Naive thymus-derived CD8-positive, alpha-beta T cell (primary cell): ENCODE results near the gene MYO5A. TPM values are rescaled to one million over a fixed set of nuclear protein-coding genes. Genes with fewer than 3 reads are reported as not detected.

Experiments
- ATAC-seq, 2 donors: fragments of 150-1000 bp; cut with Tn5 transposase in 1 of 2; sonication (Bioruptor Pico), chemical (Tn5 transposase) in 1 of 2; 1 replicate in 1 of 2; 2 replicates in 1 of 2; pipeline ENCODE4 v1.10.0; 2021; ENCODE audit warnings: mild to moderate bottlenecking in 2 of 2, moderate library complexity in 2 of 2
- POLR2A ChIA-PET: fragments of 350-600 bp; sonication (Branson Sonifier 250); formaldehyde crosslinking; loops from one replicate; lab custom pipeline; 2021; ENCODE audit warnings: antibody characterized with exemption; lab: Charles Lee
- DNase-seq, 10 donors: peaks; one replicate each; pipeline versions ENCODE4 v3.0.0 to v3.0.0-alpha.2; 2020 to 2022
- H3K27ac Mint-ChIP-seq, 10 donors: one replicate each; pipeline ENCODE4 v1.8.0; 2020 to 2022; ENCODE audit warnings: mild to moderate bottlenecking in 10 of 10, mixed read lengths in 10 of 10, moderate library complexity in 4 of 10, inconsistent platforms in 1 of 10
- H3K27me3 Mint-ChIP-seq, 5 donors: one replicate each; pipeline ENCODE4 v1.8.0; 2021 to 2022; ENCODE audit warnings: mixed read lengths in 5 of 5
- H3K36me3 Mint-ChIP-seq, 3 donors: one replicate each; pipeline ENCODE4 v1.8.0; 2020 to 2022; ENCODE audit warnings: mixed read lengths in 3 of 3, mild to moderate bottlenecking in 2 of 3, inconsistent platforms in 1 of 3
- H3K4me1 Mint-ChIP-seq, 4 donors: one replicate each; pipeline ENCODE4 v1.8.0; 2021 to 2022; ENCODE audit warnings: mixed read lengths in 4 of 4
- H3K4me3 Mint-ChIP-seq, 10 donors: one replicate each; pipeline ENCODE4 v1.8.0; 2020 to 2022; ENCODE audit warnings: mild to moderate bottlenecking in 10 of 10, mixed read lengths in 10 of 10, moderate library complexity in 6 of 10, inconsistent platforms in 1 of 10
- H3K9me3 Mint-ChIP-seq, 9 donors: one replicate each; pipeline ENCODE4 v1.8.0; 2020 to 2022; ENCODE audit warnings: mixed read lengths in 9 of 9, mild to moderate bottlenecking in 3 of 9, inconsistent platforms in 1 of 9, moderate library complexity in 1 of 9
- polyA plus RNA-seq, 3 donors: library from polyadenylated mRNA; unstranded; fragments of 300-500 nt; fragmentation: Illumina TruSeq; gene quantifications; one replicate each; pipeline ENCODE4 v1.2.3, GENCODE V29; 2021
- total RNA-seq, 8 experiments: library from RNA in 2 of 8; stranded (reverse) in 2 of 8; gene quantifications; one replicate each; pipeline ENCODE4 v1.2.3 and lab custom pipeline; 2021 to 2026

MYO5A gene
- total and polyA plus RNA-seq, 5 experiments from 2014 or later, result 2.3 to 23.2 (median 5.6) TPM

- POLR2A ChIA-PET, result no interaction called here
- Mint-ChIP-seq H3K27ac (peak overlapping the region in 2 of 10 donors; percentile 11 to 25), H3K27me3 (no peaks in the 10 kb centered on the region), H3K4me3 (no peak overlapping the region), H3K36me3 (peaks cover 0 to 58% (median 7%) of the 10 kb centered on the region in 3 donors), H3K9me3 (no peaks in the 10 kb centered on the region), H3K4me1 (no peaks in the 10 kb centered on the region)
- DNase-seq, result no peak
- no peak for ATAC-seq
These were observed 189.8 kb downstream of the MYO5A start for GRCh38 chr15:52338891-52339290.

- no peaks in the 10 kb centered on the region for H3K9me3 Mint-ChIP-seq
- H3K27ac Mint-ChIP-seq, result peak overlapping the region in 1 of 10 donors; percentile 7
- peaks cover 0 to 56% (median 5%) of the 10 kb centered on the region in 3 donors for H3K36me3 Mint-ChIP-seq
- DNase-seq, result no peak
- POLR2A ChIA-PET, result no interaction called here
- no peak for ATAC-seq
- H3K4me3 Mint-ChIP-seq, result no peak overlapping the region
- H3K4me1 Mint-ChIP-seq, result no peaks in the 10 kb centered on the region
- H3K27me3 Mint-ChIP-seq, result no peaks in the 10 kb centered on the region
These were observed 190.6 kb downstream of the MYO5A start for GRCh38 chr15:52338058-52338457.

DNA sequence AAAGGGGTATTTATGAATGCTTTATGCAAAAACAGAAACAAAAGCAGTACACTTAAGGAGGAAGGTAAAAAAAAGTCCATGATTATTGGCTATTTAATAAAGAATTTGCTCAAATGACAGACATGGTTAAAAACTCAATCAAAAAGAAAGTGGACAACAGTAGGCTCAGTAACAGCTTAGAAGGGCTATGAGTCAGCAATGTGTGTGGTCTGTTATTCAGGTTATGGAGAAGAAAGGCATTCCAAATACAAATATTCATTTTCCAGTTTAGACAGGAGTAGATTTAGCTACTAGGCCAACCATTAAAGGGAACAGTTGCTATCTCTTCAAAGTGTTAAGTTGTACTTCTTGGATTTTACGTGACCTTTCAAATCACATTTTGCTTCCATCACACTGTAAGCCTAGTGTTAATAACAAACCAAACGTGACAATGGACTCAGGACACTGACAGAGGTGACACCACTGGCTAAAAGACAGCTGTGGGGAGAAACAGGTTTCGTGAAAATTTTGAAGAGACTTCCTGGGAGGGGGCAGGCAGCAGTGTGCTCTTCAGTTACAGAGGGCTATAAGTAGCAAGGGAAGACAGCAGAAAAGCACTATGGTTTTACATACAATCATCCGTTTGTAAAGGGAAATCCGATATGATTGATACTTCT lies 191.4 kb downstream of the MYO5A start:
- POLR2A ChIA-PET, result no interaction called here

DNA sequence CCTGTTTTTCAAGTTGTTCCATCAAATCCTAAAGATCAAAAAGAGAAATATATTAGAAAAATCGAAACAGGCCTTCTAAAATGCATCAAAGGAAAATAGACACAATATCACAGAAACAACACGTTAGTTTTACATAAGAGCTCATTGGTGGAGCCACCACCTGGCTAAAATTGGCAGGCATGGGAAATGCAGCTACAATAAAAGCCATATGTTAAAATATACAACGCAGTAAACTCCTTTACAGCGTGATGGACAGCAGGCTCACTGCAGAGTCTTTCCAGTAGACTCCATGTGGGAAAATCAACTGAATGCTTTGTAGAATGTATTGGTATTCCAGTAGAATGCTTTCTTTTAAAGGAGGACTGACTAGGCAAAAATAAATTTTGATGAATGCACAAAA lies 192.2 kb downstream of the MYO5A start:
- no peaks in the 10 kb centered on the region for H3K27me3 Mint-ChIP-seq
- no peak overlapping the region for H3K4me3 Mint-ChIP-seq
- H3K27ac Mint-ChIP-seq, result peak overlapping the region in 2 of 10 donors; percentile 4 to 53
- H3K36me3 Mint-ChIP-seq, result peaks cover 0 to 43% (median 4%) of the 10 kb centered on the region in 3 donors
- no peaks in the 10 kb centered on the region for H3K9me3 Mint-ChIP-seq
- ATAC-seq, result no peak
- POLR2A ChIA-PET, result interaction anchor here (0.7 kb wide), 1 partner anchor 93 kb away, joined by 4 read pairs; no protein-coding TSS in a partner anchor
- H3K4me1 Mint-ChIP-seq, result peaks cover 4 to 12% (median 6%) of the 10 kb centered on the region in 4 donors
- no peak for DNase-seq

More for the DNA sequence above, 191.4 kb downstream of the MYO5A start:
- no peak overlapping the region for H3K4me3 Mint-ChIP-seq
- peaks cover 0 to 4% (median under 1%) of the 10 kb centered on the region in 4 donors for H3K4me1 Mint-ChIP-seq
- H3K36me3 Mint-ChIP-seq, result peaks cover 0 to 48% (median 4%) of the 10 kb centered on the region in 3 donors
- no peaks in the 10 kb centered on the region for H3K27me3 Mint-ChIP-seq
- H3K27ac Mint-ChIP-seq, result peak overlapping the region in 6 of 10 donors; percentile 1 to 69 (median 60)
- H3K9me3 Mint-ChIP-seq, result no peaks in the 10 kb centered on the region
- ATAC-seq (no peak), DNase-seq (no peak)

DNA sequence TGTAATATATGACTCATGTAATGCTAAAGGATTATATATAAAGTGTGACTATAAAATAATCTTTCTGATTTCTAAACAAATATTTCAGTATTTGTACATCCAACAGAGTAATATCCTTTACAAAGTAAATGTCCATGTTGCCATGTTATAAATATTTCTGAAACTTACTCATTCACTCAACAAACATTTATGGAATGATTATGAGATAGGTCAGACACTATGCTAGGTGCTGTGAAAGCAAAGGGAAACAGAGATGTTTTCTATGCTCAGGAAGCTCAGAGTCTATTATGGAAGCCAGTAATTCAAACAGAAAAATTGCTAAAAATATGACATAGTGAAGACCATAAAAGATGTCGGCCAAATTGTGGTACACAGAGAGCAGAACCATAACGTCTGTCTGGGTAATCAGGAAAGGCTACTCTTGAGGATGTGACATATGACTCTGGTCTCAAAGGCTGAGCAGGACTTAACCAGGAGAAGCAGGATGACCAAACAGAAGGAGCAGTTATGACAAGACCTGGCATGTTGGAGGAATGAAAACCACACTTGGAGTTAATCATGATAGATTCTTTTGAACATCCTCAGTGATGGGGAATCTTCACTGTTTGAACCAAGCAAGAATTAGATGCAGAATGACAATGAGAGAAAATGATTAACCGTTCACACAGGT lies 194.1 kb downstream of the MYO5A start:
- Mint-ChIP-seq H3K4me1 (peaks cover 8 to 16% (median 12%) of the 10 kb centered on the region in 4 donors), H3K27ac (peak overlapping the region in 2 of 10 donors; percentile 0 to 60), H3K27me3 (no peaks in the 10 kb centered on the region), H3K4me3 (no peak overlapping the region), H3K36me3 (peaks cover 0 to 39% (median 5%) of the 10 kb centered on the region in 3 donors), H3K9me3 (no peaks in the 10 kb centered on the region)
- no peak for DNase-seq
- POLR2A ChIA-PET, result no interaction called here
- no peak for ATAC-seq

DNA sequence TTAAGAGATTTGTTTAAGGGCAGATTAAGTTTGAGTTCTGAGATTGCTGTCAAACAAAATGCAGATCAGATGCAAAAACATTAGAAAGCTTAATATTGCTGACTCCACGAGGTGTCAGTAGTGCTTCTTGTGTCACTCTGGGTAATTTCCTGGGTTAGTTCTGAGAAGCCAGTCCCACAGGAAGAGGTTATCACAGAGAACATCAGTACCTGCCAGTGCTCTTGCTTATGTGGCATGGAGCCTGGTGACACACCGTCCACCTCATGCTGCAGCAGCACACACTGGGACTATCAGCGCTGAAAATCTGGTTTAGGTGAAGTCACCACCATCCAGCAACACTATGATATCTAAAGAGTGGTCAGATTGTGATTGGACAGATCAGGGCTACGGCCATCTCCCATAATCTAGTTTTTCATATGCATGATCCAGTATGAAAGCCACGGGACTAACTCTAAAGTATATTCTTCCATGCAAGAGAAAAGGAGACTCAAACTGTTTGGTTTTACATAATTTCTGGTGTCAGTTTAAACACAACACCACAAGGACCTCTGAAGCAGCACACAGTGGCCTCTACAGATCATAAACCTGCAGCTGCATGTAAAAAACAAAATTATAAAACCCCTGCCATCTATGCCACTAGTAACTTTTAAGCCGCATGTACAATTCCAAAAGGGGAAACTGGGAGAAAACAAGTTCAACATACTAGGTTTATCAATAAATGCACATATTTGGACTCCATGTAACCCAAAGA lies 197.0 kb downstream of the MYO5A start:
- DNase-seq (peak in 9 of 10 donors; percentile 13 to 74 (median 40)), ATAC-seq (peak; percentile 99)
- H3K27me3 Mint-ChIP-seq, result no peaks in the 10 kb centered on the region
- peaks cover 7 to 49% (median 18%) of the 10 kb centered on the region in 3 donors for H3K36me3 Mint-ChIP-seq
- POLR2A ChIA-PET, result interaction anchor here (0.7 to 1.5 kb wide), 2 partner anchors 400 to 404 kb away, joined by 5 to 6 read pairs; no protein-coding TSS in a partner anchor
- H3K4me1 Mint-ChIP-seq, result peaks cover 8 to 16% (median 12%) of the 10 kb centered on the region in 4 donors
- peak overlapping the region in 8 of 10 donors; percentile 30 to 51 (median 38) for H3K4me3 Mint-ChIP-seq
- H3K27ac Mint-ChIP-seq, result peak overlapping the region in 9 of 10 donors; percentile 14 to 88 (median 70)
- H3K9me3 Mint-ChIP-seq, result no peaks in the 10 kb centered on the region

DNA sequence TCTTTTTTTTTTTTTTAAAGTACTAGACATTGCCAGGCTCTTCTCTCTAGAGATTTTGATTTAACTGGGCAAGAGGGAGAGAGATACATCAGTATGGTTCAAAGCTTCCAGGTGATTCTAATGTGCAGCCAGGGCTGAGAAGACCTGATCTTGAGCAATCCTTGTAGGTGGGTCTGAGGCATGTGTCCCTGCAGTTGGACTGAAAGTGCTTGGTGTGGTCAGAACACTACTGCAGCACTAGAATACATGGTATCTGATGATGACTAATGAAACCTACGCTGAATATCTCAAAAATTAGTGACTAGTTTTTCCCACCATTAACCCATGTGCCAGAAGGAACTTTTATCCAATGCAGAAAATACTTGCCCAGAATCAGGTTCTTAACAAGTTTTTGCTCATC lies 198.7 kb downstream of the MYO5A start:
- Mint-ChIP-seq H3K27ac (no peak overlapping the region), H3K4me1 (peaks cover 8 to 16% (median 12%) of the 10 kb centered on the region in 4 donors), H3K27me3 (no peaks in the 10 kb centered on the region), H3K4me3 (no peak overlapping the region), H3K36me3 (peaks cover 7 to 53% (median 25%) of the 10 kb centered on the region in 3 donors), H3K9me3 (no peaks in the 10 kb centered on the region)
- no peak for ATAC-seq
- no peak for DNase-seq
- POLR2A ChIA-PET, result no interaction called here

- Mint-ChIP-seq H3K36me3 (peaks cover 7 to 54% (median 29%) of the 10 kb centered on the region in 3 donors), H3K27me3 (no peaks in the 10 kb centered on the region), H3K27ac (no peak overlapping the region), H3K9me3 (no peaks in the 10 kb centered on the region), H3K4me1 (peaks cover 8 to 16% (median 12%) of the 10 kb centered on the region in 4 donors), H3K4me3 (no peak overlapping the region)
- POLR2A ChIA-PET, result no interaction called here
- ATAC-seq (no peak), DNase-seq (no peak)
These were observed 199.5 kb downstream of the MYO5A start for GRCh38 chr15:52329150-52329549.

- Mint-ChIP-seq H3K36me3 (peaks cover 7 to 59% (median 32%) of the 10 kb centered on the region in 3 donors), H3K4me1 (peaks cover 8 to 16% (median 12%) of the 10 kb centered on the region in 4 donors), H3K27ac (peak overlapping the region in 1 of 10 donors; percentile 18), H3K4me3 (no peak overlapping the region), H3K9me3 (no peaks in the 10 kb centered on the region), H3K27me3 (no peaks in the 10 kb centered on the region)
- ATAC-seq (no peak), DNase-seq (no peak)
- POLR2A ChIA-PET, result no interaction called here
These were observed 200.0 kb downstream of the MYO5A start for GRCh38 chr15:52328680-52329079.

- Mint-ChIP-seq H3K4me1 (peaks cover 7 to 8% (median 7%) of the 10 kb centered on the region in 4 donors), H3K4me3 (no peak overlapping the region), H3K9me3 (no peaks in the 10 kb centered on the region), H3K27ac (peak overlapping the region in 1 of 10 donors; percentile 72), H3K36me3 (peaks cover 7 to 74% (median 37%) of the 10 kb centered on the region in 3 donors), H3K27me3 (no peaks in the 10 kb centered on the region)
- POLR2A ChIA-PET, result no interaction called here
- DNase-seq, result no peak
- no peak for ATAC-seq
These were observed 201.9 kb downstream of the MYO5A start for GRCh38 chr15:52326756-52327155.

DNA sequence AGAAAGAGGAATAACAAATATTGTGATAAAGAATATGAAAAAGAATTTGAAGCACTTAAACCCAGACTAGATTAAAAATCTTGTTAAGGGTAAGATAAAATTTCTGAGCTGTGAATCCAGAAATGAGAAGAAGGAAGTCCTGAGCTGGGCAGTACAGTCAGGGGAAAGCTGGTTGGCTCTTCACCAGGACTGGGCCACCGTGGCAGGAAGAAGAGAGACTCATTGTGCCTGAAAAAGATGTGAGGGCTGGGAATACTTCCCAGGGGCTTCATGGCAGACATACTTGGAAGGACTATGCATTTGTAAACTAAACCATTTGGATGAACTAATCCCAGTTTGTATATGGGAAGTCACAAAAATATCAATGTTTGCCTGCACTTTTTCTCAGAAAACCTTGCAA lies 204.6 kb downstream of the MYO5A start:
- H3K27me3 Mint-ChIP-seq, result no peaks in the 10 kb centered on the region
- no peak overlapping the region for H3K4me3 Mint-ChIP-seq
- POLR2A ChIA-PET, result no interaction called here
- H3K9me3 Mint-ChIP-seq, result no peaks in the 10 kb centered on the region
- H3K4me1 Mint-ChIP-seq, result no peaks in the 10 kb centered on the region
- ATAC-seq, result no peak
- DNase-seq, result no peak
- peak overlapping the region in 1 of 10 donors; percentile 69 for H3K27ac Mint-ChIP-seq
- H3K36me3 Mint-ChIP-seq, result peaks cover 7 to 86% (median 48%) of the 10 kb centered on the region in 3 donors

DNA sequence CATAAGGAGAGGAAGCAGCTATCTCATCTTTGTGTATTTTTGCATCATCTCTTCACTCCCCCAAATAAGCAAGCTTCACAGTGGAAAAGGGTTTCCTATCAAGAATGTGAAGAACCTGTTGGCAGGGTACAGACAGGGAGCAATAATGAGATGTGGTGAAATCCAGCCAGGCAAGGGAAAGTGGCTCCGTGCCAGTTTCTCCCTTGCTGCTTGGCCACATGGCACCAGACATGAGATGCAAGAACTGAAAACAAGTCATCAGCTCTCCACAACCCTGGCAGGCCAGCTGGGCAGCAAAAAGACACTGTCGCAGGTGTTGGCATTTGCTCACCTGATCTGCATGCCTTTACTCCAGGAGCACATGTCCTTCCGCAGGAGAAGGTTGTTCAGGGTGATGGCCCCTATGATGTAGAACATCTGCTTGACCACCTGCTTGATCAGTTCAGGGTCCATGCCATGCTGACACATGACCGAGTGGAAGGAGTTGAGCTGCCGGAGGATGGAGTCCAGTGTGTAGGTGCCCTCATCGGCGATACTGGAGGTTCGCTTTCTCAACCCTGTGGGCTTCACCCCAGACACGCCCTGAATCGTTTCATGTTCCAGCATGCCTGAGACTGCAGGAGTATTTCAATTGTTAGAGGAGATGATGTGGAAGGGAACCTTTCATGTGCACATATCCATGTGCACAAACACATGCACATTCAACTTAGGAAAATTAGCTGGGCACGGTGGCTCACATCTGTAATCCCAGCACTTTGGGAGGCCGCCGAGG lies 209.8 kb downstream of the MYO5A start:
- no peaks in the 10 kb centered on the region for H3K4me1 Mint-ChIP-seq
- POLR2A ChIA-PET, result no interaction called here
- H3K27ac Mint-ChIP-seq, result peak overlapping the region in 1 of 10 donors; percentile 13
- H3K9me3 Mint-ChIP-seq, result no peaks in the 10 kb centered on the region
- ATAC-seq, result no peak
- no peak overlapping the region for H3K4me3 Mint-ChIP-seq
- no peaks in the 10 kb centered on the region for H3K27me3 Mint-ChIP-seq
- peaks cover 7 to 89% (median 47%) of the 10 kb centered on the region in 3 donors for H3K36me3 Mint-ChIP-seq
- DNase-seq, result no peak
